Panc1 (cell line): Measurements from ENCODE around the gene PPT2.

Experiments used
- POLR2AphosphoS5 ChIP-seq: IDR thresholded peaks from 2 replicates; pipeline ENCODE4 v1.6.1; 2012; ENCODE audit warnings: mild to moderate bottlenecking, low read depth, low read length, moderate library complexity
- SIN3A ChIP-seq: IDR thresholded peaks from 2 replicates; pipeline ENCODE4 v1.6.1; 2012; ENCODE audit warnings: low read depth, mild to moderate bottlenecking, low read length, moderate library complexity, borderline replicate concordance; ENCODE audit not compliant: insufficient read depth
- TCF7L2 ChIP-seq: IDR thresholded peaks from 2 replicates; pipeline ENCODE4 v1.6.1; 2011; ENCODE audit warnings: mild to moderate bottlenecking, low read depth, low read length, inconsistent platforms
- TF ChIP-seq, protein P1 (sequence below): fragments of 450-650 bp; IDR thresholded peaks from 2 replicates; pipeline ENCODE4 v1.5.1; 2017; ENCODE audit warnings: mild to moderate bottlenecking
- TF ChIP-seq, protein P2 (sequence below), 2 experiments: IDR thresholded peaks; 2 replicates each; pipeline ENCODE4 v1.6.1; 2011 to 2012; ENCODE audit warnings: low read depth in 2 of 2, control low read depth in 1 of 2, low read length in 1 of 2, mild to moderate bottlenecking in 1 of 2, moderate library complexity in 1 of 2; ENCODE audit not compliant: insufficient read depth in 1 of 2

DNA sequence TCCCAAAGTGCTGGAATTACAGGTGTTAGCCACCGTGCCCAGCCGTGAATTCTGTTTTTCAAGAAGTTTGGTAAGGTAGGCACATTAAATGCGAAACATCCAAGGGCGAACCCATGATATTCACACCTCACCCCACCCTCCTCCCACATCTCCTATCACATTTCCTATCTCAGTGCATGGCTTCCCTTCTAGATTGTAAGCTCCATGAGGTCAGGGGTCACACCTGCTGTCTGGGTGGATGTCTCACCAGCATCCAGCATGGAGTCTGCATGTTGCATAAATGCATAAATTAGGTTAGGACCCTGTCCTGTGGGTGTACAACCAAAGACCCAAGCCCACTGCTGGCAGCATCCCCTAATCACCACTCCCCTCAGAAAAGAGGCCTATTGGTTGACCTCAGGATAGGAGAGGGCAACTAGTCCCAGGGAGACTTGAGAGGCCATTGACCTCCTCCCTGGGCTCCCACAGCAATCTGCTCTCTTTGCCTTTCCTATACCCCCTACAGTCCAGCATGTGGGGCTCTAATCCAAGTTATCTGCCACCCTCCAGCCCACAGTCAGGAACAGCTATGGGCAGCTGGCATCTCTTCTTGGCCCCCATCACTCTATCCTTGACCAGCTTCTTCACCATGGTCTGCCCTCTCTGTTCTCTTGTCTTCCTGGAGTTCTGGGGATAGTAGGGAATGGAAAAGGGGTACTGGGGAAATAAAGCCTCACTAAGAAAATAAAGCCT is 6.4 kb upstream of the PPT2 start:
- TF ChIP-seq, protein P1, sequence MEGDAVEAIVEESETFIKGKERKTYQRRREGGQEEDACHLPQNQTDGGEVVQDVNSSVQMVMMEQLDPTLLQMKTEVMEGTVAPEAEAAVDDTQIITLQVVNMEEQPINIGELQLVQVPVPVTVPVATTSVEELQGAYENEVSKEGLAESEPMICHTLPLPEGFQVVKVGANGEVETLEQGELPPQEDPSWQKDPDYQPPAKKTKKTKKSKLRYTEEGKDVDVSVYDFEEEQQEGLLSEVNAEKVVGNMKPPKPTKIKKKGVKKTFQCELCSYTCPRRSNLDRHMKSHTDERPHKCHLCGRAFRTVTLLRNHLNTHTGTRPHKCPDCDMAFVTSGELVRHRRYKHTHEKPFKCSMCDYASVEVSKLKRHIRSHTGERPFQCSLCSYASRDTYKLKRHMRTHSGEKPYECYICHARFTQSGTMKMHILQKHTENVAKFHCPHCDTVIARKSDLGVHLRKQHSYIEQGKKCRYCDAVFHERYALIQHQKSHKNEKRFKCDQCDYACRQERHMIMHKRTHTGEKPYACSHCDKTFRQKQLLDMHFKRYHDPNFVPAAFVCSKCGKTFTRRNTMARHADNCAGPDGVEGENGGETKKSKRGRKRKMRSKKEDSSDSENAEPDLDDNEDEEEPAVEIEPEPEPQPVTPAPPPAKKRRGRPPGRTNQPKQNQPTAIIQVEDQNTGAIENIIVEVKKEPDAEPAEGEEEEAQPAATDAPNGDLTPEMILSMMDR = no peak; the same call in 1 of the 2 replicates
- no peak for TF ChIP-seq POLR2AphosphoS5
- TF ChIP-seq TCF7L2 = no peak
- TF ChIP-seq, protein P2, sequence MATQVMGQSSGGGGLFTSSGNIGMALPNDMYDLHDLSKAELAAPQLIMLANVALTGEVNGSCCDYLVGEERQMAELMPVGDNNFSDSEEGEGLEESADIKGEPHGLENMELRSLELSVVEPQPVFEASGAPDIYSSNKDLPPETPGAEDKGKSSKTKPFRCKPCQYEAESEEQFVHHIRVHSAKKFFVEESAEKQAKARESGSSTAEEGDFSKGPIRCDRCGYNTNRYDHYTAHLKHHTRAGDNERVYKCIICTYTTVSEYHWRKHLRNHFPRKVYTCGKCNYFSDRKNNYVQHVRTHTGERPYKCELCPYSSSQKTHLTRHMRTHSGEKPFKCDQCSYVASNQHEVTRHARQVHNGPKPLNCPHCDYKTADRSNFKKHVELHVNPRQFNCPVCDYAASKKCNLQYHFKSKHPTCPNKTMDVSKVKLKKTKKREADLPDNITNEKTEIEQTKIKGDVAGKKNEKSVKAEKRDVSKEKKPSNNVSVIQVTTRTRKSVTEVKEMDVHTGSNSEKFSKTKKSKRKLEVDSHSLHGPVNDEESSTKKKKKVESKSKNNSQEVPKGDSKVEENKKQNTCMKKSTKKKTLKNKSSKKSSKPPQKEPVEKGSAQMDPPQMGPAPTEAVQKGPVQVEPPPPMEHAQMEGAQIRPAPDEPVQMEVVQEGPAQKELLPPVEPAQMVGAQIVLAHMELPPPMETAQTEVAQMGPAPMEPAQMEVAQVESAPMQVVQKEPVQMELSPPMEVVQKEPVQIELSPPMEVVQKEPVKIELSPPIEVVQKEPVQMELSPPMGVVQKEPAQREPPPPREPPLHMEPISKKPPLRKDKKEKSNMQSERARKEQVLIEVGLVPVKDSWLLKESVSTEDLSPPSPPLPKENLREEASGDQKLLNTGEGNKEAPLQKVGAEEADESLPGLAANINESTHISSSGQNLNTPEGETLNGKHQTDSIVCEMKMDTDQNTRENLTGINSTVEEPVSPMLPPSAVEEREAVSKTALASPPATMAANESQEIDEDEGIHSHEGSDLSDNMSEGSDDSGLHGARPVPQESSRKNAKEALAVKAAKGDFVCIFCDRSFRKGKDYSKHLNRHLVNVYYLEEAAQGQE (IDR thresholded peaks at IDR 0.05; ENCODE audit: insufficient read depth in 1 of 2, low read depth in 2 of 2, low read length in 1 of 2) = no peak
- TF ChIP-seq SIN3A = no peak
